PC-3 (cell line): ENCODE measurements around the gene ZNRF2. TPM values are rescaled to one million over a fixed set of nuclear protein-coding genes. Genes with fewer than 3 reads are reported as not detected.

Experiments
- ATAC-seq: fragments of 200-7000 bp; cut with Tn5 transposase; 2 replicates; pipeline ENCODE4 v1.9.1; 2020; ENCODE audit warnings: mild to moderate bottlenecking, moderate library complexity
- BruUV-seq: library from RNA; stranded (reverse); fragments of 400-500 nt; replicated peaks from 2 replicates; lab custom pipeline; 2021; lab: Mats Ljungman, UMichigan
- CTCF ChIA-PET: fragments of 300-600 bp; sonication (Branson Sonifier 250); formaldehyde crosslinking; loops from one replicate; lab custom pipeline; 2022; ENCODE audit warnings: antibody characterized with exemption; lab: Charles Lee
- POLR2A ChIA-PET: fragments of 300-600 bp; sonication (Branson Sonifier 250); formaldehyde crosslinking; loops from one replicate; lab custom pipeline; 2022; ENCODE audit warnings: antibody characterized with exemption; ENCODE audit not compliant: unreplicated experiment; lab: Charles Lee
- DNase-seq: peaks from one replicate; pipeline ENCODE4 v3.0.0-alpha.2; 2015
- H2AFZ ChIP-seq: fragments of 300-600 bp; sonication (generic); 2 replicates; pipeline ENCODE4 v1.6.0; 2016; ENCODE audit warnings: antibody characterized with exemption, low read length
- H3F3A ChIP-seq: fragments of 300-600 bp; sonication (generic); one replicate; pipeline ENCODE4 v1.6.0; 2017; ENCODE audit warnings: antibody characterized with exemption, low read length, control low read depth, mild to moderate bottlenecking; ENCODE audit not compliant: unreplicated experiment
- H3K27ac ChIP-seq: fragments of 300-600 bp; sonication (generic); 2 replicates; pipeline ENCODE4 v1.5.1; 2016; ENCODE audit warnings: mild to moderate bottlenecking, low read length
- H3K27me3 ChIP-seq: fragments of 300-600 bp; sonication (generic); 2 replicates; pipeline ENCODE4 v1.6.1; 2016; ENCODE audit warnings: low read length, mixed read lengths
- H3K36me3 ChIP-seq: fragments of 300-600 bp; sonication (generic); 2 replicates; pipeline ENCODE4 v1.6.1; 2016; ENCODE audit warnings: low read depth, mixed run types, low read length, mixed read lengths
- H3K4me1 ChIP-seq: fragments of 300-600 bp; sonication (generic); 2 replicates; pipeline ENCODE4 v1.5.1; 2016; ENCODE audit warnings: low read length; ENCODE audit not compliant: insufficient read depth
- H3K4me2 ChIP-seq: fragments of 300-600 bp; sonication (generic); 2 replicates; pipeline ENCODE4 v1.6.0; 2016; ENCODE audit warnings: low read length
- H3K4me3 ChIP-seq: fragments of 300-600 bp; sonication (generic); 2 replicates; pipeline ENCODE4 v1.5.1; 2016; ENCODE audit warnings: mild to moderate bottlenecking, low read length, mixed read lengths
- H3K79me2 ChIP-seq: fragments of 300-600 bp; sonication (generic); 2 replicates; pipeline ENCODE4 v1.6.1; 2017; ENCODE audit warnings: low read length, mixed read lengths
- H3K9ac ChIP-seq: fragments of 300-600 bp; sonication (generic); 2 replicates; pipeline ENCODE4 v1.6.0; 2016; ENCODE audit warnings: mild to moderate bottlenecking, low read length
- H3K9me2 ChIP-seq: fragments of 300-600 bp; sonication (generic); replicated peaks from 2 replicates; pipeline ENCODE4 v1.6.1; 2016; ENCODE audit warnings: mixed run types, low read length, mixed read lengths
- H3K9me3 ChIP-seq: fragments of 300-600 bp; sonication (generic); 2 replicates; pipeline ENCODE4 v1.6.1; 2016; ENCODE audit warnings: low read length, mixed read lengths
- H4K20me1 ChIP-seq: fragments of 300-600 bp; sonication (generic); 2 replicates; pipeline ENCODE4 v1.6.1; 2016; ENCODE audit warnings: low read length, mixed read lengths
- EZH2 ChIP-seq: fragments of 300-600 bp; sonication (generic); IDR thresholded peaks from one replicate; pipeline ENCODE4 v1.6.1; 2017; ENCODE audit warnings: antibody characterized with exemption, mild to moderate bottlenecking, low read length; ENCODE audit not compliant: unreplicated experiment
- EZH2phosphoT487 ChIP-seq: fragments of 300-600 bp; sonication (generic); IDR thresholded peaks from 2 replicates; pipeline ENCODE4 v1.6.1; 2018; ENCODE audit warnings: mild to moderate bottlenecking, antibody characterized with exemption, low read length, borderline replicate concordance
- intact Hi-C: fragments of 100-400 bp; cut with micrococcal nuclease; formaldehyde crosslinking; loops from 2 replicates; pipeline ENCODE4 v1.9.0; 2023
- total RNA-seq: library from RNA; depleted of rRNA; stranded (reverse); fragments of >200 nt; gene quantifications from 2 replicates; pipeline ENCODE4 v1.2.3, GENCODE V29; 2014
- TF ChIP-seq, protein P1 (sequence below): fragments of 300-600 bp; sonication (generic); conservative IDR thresholded peaks from 2 replicates; pipeline ENCODE4 v1.5.1; 2017; ENCODE audit warnings: antibody characterized with exemption, low read depth, mild to moderate bottlenecking, low read length

The ZNRF2 gene
- total RNA-seq, 1 experiment from 2014 or later, result 13.1 TPM

DNA sequence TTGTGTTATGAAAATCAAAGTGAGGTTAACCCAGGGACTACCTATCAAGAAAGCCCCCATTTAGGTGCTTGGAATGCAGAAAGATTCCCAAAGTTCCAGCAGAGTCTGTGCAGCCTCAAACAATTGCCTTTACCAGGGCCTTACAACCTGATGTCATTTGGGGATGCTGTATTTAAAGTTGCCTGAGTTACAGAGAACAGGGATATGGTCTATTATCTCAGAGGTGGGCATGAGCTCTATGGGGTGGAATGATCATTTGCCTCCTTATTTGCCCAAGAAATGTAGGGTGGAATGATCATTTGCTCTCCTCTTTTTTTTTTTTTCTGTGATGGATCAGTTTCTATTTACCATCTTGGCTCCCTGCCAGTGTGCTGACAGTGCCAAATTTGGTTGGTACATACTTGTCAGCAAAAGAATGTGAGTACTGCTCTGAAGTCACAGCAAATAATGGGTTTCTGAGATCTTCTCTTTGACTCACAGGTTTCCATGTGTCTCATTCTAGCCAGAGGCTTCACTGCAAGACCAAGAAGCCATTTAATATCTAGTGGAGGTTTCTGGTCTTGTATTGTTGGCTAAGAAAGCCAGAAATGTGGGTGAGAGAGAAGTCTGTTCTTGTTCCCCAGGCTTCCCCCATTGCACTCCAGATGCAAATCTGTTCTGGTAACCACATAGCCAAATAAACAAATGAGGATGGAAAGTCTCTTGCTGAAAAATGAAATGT is 45.5 kb upstream of the ZNRF2 start:
- peak; percentile 95 for DNase-seq
- intact Hi-C loops, result no loop called here
- no peaks in the 10 kb centered on the region for H3K79me2 ChIP-seq

DNA sequence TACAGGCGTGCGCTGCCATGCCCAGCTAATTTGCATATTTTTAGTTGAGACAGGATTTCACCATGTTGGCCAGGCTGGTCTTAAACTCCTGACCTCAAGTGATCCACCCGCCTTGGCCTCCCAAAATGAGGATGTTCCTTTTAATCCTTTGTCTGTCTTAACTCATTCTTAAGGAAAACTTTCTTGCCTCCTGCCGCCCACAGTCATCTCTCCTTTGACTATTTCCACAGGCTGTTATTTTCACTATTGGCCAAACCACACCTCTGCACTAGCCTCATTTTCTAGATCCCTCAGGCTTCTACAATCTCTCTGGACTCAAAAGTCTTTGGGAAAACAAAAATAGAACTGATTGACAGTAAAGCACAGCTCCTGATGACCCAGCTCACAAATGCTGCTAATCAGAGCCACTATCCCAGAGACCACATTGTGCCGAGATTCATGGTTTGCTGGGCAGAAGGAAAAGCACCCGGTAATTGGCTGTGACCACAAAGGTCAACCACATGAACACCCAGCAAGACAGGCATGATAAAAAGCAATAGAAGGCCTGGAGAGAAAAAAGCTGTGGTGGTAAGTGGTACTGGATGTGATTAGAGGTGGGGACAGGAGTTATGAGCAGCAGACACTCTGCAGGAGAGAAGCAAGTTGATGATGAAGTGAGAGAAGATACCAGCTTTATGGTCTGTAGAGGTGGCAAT is 44.1 kb upstream of the ZNRF2 start:
- peaks cover 25% of the 10 kb centered on the region for H3K4me1 ChIP-seq
- no peak overlapping the region for H2AFZ ChIP-seq
- intact Hi-C loops, result no loop called here
- TF ChIP-seq EZH2, result no peak
- TF ChIP-seq EZH2phosphoT487, result no peak
- TF ChIP-seq, protein P1, sequence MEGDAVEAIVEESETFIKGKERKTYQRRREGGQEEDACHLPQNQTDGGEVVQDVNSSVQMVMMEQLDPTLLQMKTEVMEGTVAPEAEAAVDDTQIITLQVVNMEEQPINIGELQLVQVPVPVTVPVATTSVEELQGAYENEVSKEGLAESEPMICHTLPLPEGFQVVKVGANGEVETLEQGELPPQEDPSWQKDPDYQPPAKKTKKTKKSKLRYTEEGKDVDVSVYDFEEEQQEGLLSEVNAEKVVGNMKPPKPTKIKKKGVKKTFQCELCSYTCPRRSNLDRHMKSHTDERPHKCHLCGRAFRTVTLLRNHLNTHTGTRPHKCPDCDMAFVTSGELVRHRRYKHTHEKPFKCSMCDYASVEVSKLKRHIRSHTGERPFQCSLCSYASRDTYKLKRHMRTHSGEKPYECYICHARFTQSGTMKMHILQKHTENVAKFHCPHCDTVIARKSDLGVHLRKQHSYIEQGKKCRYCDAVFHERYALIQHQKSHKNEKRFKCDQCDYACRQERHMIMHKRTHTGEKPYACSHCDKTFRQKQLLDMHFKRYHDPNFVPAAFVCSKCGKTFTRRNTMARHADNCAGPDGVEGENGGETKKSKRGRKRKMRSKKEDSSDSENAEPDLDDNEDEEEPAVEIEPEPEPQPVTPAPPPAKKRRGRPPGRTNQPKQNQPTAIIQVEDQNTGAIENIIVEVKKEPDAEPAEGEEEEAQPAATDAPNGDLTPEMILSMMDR, result no peak
- POLR2A ChIA-PET, result no interaction called here
- H3K9me2 ChIP-seq, result no peaks in the 10 kb centered on the region
- no peaks in the 10 kb centered on the region for H3F3A ChIP-seq
- H4K20me1 ChIP-seq, result no peaks in the 10 kb centered on the region
- no peak overlapping the region for H3K9ac ChIP-seq
- no peak for ATAC-seq
- CTCF ChIA-PET, result no interaction called here
- H3K27ac ChIP-seq, result no peak overlapping the region
- H3K27me3 ChIP-seq, result no peaks in the 10 kb centered on the region
- DNase-seq, result no peak
- no peak overlapping the region for H3K4me2 ChIP-seq
- BruUV-seq, result no TSS peak
- H3K79me2 ChIP-seq, result no peaks in the 10 kb centered on the region
- H3K36me3 ChIP-seq, result no peaks in the 10 kb centered on the region
- no peaks in the 10 kb centered on the region for H3K9me3 ChIP-seq
- no peak overlapping the region for H3K4me3 ChIP-seq

More for the DNA sequence above, 45.5 kb upstream of the ZNRF2 start:
- Histone ChIP-seq H2AFZ (no peak overlapping the region), H3K4me2 (peak overlapping the region; percentile 4; the same call in 1 of the 2 replicates), H3K9me3 (no peaks in the 10 kb centered on the region), H4K20me1 (no peaks in the 10 kb centered on the region), H3K27ac (peak overlapping the region; percentile 45), H3K4me3 (no peak overlapping the region), H3K36me3 (no peaks in the 10 kb centered on the region), H3K27me3 (no peaks in the 10 kb centered on the region), H3K4me1 (peaks cover 25% of the 10 kb centered on the region), H3F3A (no peaks in the 10 kb centered on the region), H3K9ac (no peak overlapping the region), H3K9me2 (no peaks in the 10 kb centered on the region)
- TF ChIP-seq, protein P1, result no peak
- TF ChIP-seq EZH2phosphoT487 (no peak), EZH2 (no peak)
- BruUV-seq, result no TSS peak
- ATAC-seq, result peak; percentile 90
- POLR2A ChIA-PET, result no interaction called here
- CTCF ChIA-PET, result no interaction called here

DNA sequence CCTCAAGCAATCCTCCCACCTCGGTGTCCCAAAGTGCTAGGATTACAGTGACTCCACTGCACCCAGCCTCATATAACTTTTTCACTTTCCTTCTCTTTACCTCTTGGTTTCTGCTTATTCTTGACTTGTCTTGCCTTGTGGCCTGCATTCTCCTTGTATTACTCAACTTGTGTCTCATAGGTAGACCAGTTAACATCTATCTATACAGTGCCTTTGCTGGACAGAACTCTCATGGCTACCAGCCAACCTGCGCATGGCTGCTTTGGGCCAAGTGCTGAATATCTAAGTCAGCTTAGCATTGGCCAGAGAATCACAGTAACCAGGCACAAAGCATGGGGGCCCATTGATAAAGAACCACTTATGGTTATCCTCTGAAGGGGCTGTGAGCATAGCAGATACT is 42.6 kb upstream of the ZNRF2 start:
- no peaks in the 10 kb centered on the region for H4K20me1 ChIP-seq
- H3F3A ChIP-seq, result no peaks in the 10 kb centered on the region
- no peak overlapping the region for H3K4me2 ChIP-seq
- H3K9me3 ChIP-seq, result no peaks in the 10 kb centered on the region
- no peak overlapping the region for H3K4me3 ChIP-seq
- H2AFZ ChIP-seq, result no peak overlapping the region
- no peaks in the 10 kb centered on the region for H3K36me3 ChIP-seq
- TF ChIP-seq EZH2phosphoT487 (no peak), EZH2 (no peak)
- TF ChIP-seq, protein P1, result no peak
- H3K9me2 ChIP-seq, result no peaks in the 10 kb centered on the region
- no peaks in the 10 kb centered on the region for H3K27me3 ChIP-seq
- POLR2A ChIA-PET, result no interaction called here
- H3K79me2 ChIP-seq, result no peaks in the 10 kb centered on the region
- intact Hi-C loops, result no loop called here
- H3K9ac ChIP-seq, result no peak overlapping the region
- peaks cover 25% of the 10 kb centered on the region for H3K4me1 ChIP-seq
- H3K27ac ChIP-seq, result no peak overlapping the region
- peak; percentile 75 for DNase-seq
- CTCF ChIA-PET, result no interaction called here
- ATAC-seq, result peak; percentile 27; the same call in 1 of the 2 replicates
- BruUV-seq, result no TSS peak
